GM18907 (cell line): Measurements from ENCODE around the gene DTNBP1.

Source experiments
- ATAC-seq: cut with Tn5 transposase; IDR thresholded peaks from one replicate; pipeline ENCODE4 v1.9.1; 2021; ENCODE audit warnings: mild to moderate bottlenecking, moderate library complexity; ENCODE audit not compliant: unreplicated experiment

DTNBP1 gene

GRCh38 chr6:15489261-15489962, 173.4 kb downstream of the DTNBP1 start:
- no peak for ATAC-seq

- no peak for ATAC-seq
Measured at GRCh38 chr6:15487262-15487661, 175.6 kb downstream of the DTNBP1 start.

- ATAC-seq = no peak
Measured at GRCh38 chr6:15485936-15486335, 176.9 kb downstream of the DTNBP1 start.

GRCh38 chr6:15484821-15485220, 178.0 kb downstream of the DTNBP1 start:
- ATAC-seq = no peak

- ATAC-seq = no peak
Measured at GRCh38 chr6:15484140-15484539, 178.7 kb downstream of the DTNBP1 start.

GRCh38 chr6:15483060-15483459, 179.8 kb downstream of the DTNBP1 start:
- no peak for ATAC-seq

GRCh38 chr6:15481390-15482291, 181.2 kb downstream of the DTNBP1 start:
- ATAC-seq = no peak

GRCh38 chr6:15480525-15480924, 182.3 kb downstream of the DTNBP1 start:
- ATAC-seq = no peak

GRCh38 chr6:15479761-15480160, 183.1 kb downstream of the DTNBP1 start:
- ATAC-seq = no peak

GRCh38 chr6:15477746-15478145, 185.1 kb downstream of the DTNBP1 start:
- no peak for ATAC-seq

GRCh38 chr6:15476631-15477380, 186.0 kb downstream of the DTNBP1 start:
- no peak for ATAC-seq

GRCh38 chr6:15475872-15476271, 187.0 kb downstream of the DTNBP1 start:
- ATAC-seq = no peak

- no peak for ATAC-seq
Measured at GRCh38 chr6:15475261-15475660, 187.6 kb downstream of the DTNBP1 start.

GRCh38 chr6:15474196-15474595, 188.6 kb downstream of the DTNBP1 start:
- no peak for ATAC-seq

- no peak for ATAC-seq
Measured at GRCh38 chr6:15473741-15474161, 189.1 kb downstream of the DTNBP1 start.

GRCh38 chr6:15473174-15473573, 189.7 kb downstream of the DTNBP1 start:
- no peak for ATAC-seq
